K562 (cell line): ENCODE results near the gene SORCS2. TPM values are rescaled to one million over a fixed set of nuclear protein-coding genes. Genes with fewer than 3 reads are reported as not detected.

Experiments used
- ATAC-seq: fragments of 200-7000 bp; cut with Tn5 transposase; 3 replicates; pipeline ENCODE4 v1.9.1; 2020; ENCODE audit warnings: moderate library complexity
- BruUV-seq: library from RNA; stranded (reverse); fragments of 400-500 nt; replicated peaks from 2 replicates; lab custom pipeline; 2021; lab: Mats Ljungman, UMichigan
- CTCF ChIA-PET: fragments of 300-600 bp; formaldehyde crosslinking; extraction: SDS; loops from one replicate; lab custom pipeline; 2021; ENCODE audit warnings: low intra/inter-chr PET ratio; lab: Yijun Ruan, JAX
- POLR2A ChIA-PET: fragments of 300-600, 350-650 bp; sonication (Branson Sonifier 250); formaldehyde crosslinking; extraction: SDS; loops from one replicate; lab custom pipeline; 2021; ENCODE audit warnings: antibody characterized with exemption, inconsistent platforms; lab: Yijun Ruan, JAX
- DNase-seq, 4 experiments: peaks; one replicate each; pipeline versions ENCODE4 v3.0.0 to v3.0.0-alpha.2; 2011 to 2018; ENCODE audit warnings: low spot score in 3 of 4, mixed read lengths in 3 of 4; ENCODE audit errors: extremely low read depth in 1 of 4
- FAIRE-seq: peaks from 2 replicates; lab custom pipeline; 2011; peaks lifted over from hg19 to GRCh38; lab: Jason Lieb, UNC
- H2AFZ ChIP-seq: 2 replicates; pipeline ENCODE4 v1.6.0; 2011; ENCODE audit warnings: low read depth, low read length, control low read depth, inconsistent platforms
- H3K27ac ChIP-seq: fragments of 200-600 bp; 3 replicates; pipeline ENCODE4 v1.8.0; 2011; ENCODE audit warnings: low read depth, mild to moderate bottlenecking, control low read depth, inconsistent platforms, low read length, moderate library complexity, mixed read lengths; ENCODE audit errors: extremely low read depth
- H3K27me3 ChIP-seq, 2 experiments: fragments of 300-600 bp in 1 of 2; 2 replicates in 1 of 2; 3 replicates in 1 of 2; pipeline versions ENCODE4 v1.6.0 to v1.8.0; 2011; ENCODE audit warnings: inconsistent platforms in 2 of 2, low read length in 2 of 2, mild to moderate bottlenecking in 1 of 2, mixed read lengths in 1 of 2, moderate library complexity in 1 of 2; ENCODE audit not compliant: control insufficient read depth in 2 of 2, insufficient read depth in 2 of 2
- H3K36me3 ChIP-seq: fragments of 300-600 bp; 3 replicates; pipeline ENCODE4 v1.8.0; 2011; ENCODE audit warnings: mild to moderate bottlenecking, low read length, inconsistent platforms; ENCODE audit not compliant: control insufficient read depth, insufficient read depth
- H3K4me1 ChIP-seq, 2 experiments: fragments of 200-600 bp in 1 of 2; replicated peaks in 1 of 2; 2 replicates in 1 of 2; 3 replicates in 1 of 2; pipeline versions ENCODE4 v1.5.1 to v1.8.0; 2011; ENCODE audit warnings: inconsistent platforms in 2 of 2, low read length in 2 of 2, mild to moderate bottlenecking in 1 of 2, mixed read lengths in 1 of 2, moderate library complexity in 1 of 2; ENCODE audit not compliant: control insufficient read depth in 2 of 2, insufficient read depth in 2 of 2
- H3K4me2 ChIP-seq: 2 replicates; pipeline ENCODE4 v1.6.1; 2011; ENCODE audit warnings: low read length, control low read depth, inconsistent platforms, mixed read lengths; ENCODE audit not compliant: insufficient read depth
- H3K4me3 ChIP-seq: fragments of 200-600 bp; sonication (generic), shearing (Covaris generic); 2 replicates; pipeline ENCODE4 v1.5.1; 2016; ENCODE audit warnings: control low read depth, inconsistent platforms
- H3K79me2 ChIP-seq: fragments of 200-600 bp; 3 replicates; pipeline ENCODE4 v1.8.0; 2011; ENCODE audit warnings: low read length, inconsistent platforms; ENCODE audit not compliant: control insufficient read depth, insufficient read depth
- H3K9ac ChIP-seq, 2 experiments: 2 replicates each; pipeline versions ENCODE4 v1.6.0 to v1.6.1; 2011; ENCODE audit warnings: low read depth in 2 of 2, low read length in 2 of 2, control low read depth in 1 of 2, inconsistent platforms in 1 of 2, mild to moderate bottlenecking in 1 of 2, mixed read lengths in 1 of 2; ENCODE audit not compliant: insufficient read depth in 1 of 2
- H3K9me1 ChIP-seq: one replicate; pipeline ENCODE4 v1.6.0; 2011; ENCODE audit warnings: inconsistent platforms, mild to moderate bottlenecking, low read length, moderate library complexity; ENCODE audit not compliant: control insufficient read depth, insufficient read depth
- H3K9me3 ChIP-seq: replicated peaks from 2 replicates; pipeline ENCODE4 v1.5.1; 2011; ENCODE audit warnings: low read depth, low read length, inconsistent platforms; ENCODE audit not compliant: control insufficient read depth, insufficient read depth
- H4K20me1 ChIP-seq: replicated peaks from 2 replicates; pipeline ENCODE4 v1.6.1; 2011; ENCODE audit warnings: low read length, inconsistent platforms, mixed read lengths; ENCODE audit not compliant: control insufficient read depth, insufficient read depth
- GABPB1 ChIP-seq: sonication (generic); formaldehyde crosslinking; IDR thresholded peaks from 2 replicates; pipeline ENCODE4 v1.8.0; 2022; ENCODE audit warnings: mild to moderate bottlenecking, missing genetic modification reagents
- GATAD2A ChIP-seq: fragments of 450-650 bp; IDR thresholded peaks from 2 replicates; pipeline ENCODE4 v1.6.1; 2017
- GTF2A2 ChIP-seq: IDR thresholded peaks from 2 replicates; pipeline ENCODE4 v1.6.1; 2016; ENCODE audit warnings: mild to moderate bottlenecking, missing genetic modification characterization, missing compliant biosample characterization
- MBD1 ChIP-seq: fragments of 250-450 bp; sonication (Bioruptor Pico); IDR thresholded peaks from 2 replicates; pipeline ENCODE4 v1.8.0; 2022; ENCODE audit warnings: inconsistent platforms
- PML ChIP-seq: IDR thresholded peaks from 2 replicates; pipeline ENCODE4 v1.6.1; 2012; ENCODE audit warnings: low read length, inconsistent platforms
- POLR2B ChIP-seq: fragments of 450-650 bp; IDR thresholded peaks from 2 replicates; pipeline ENCODE4 v1.6.1; 2018; ENCODE audit warnings: low read depth; ENCODE audit not compliant: partially characterized antibody
- SETDB1 ChIP-seq: IDR thresholded peaks from one replicate; pipeline ENCODE4 v1.6.1; 2012; ENCODE audit warnings: low read length, control low read depth, inconsistent platforms
- TCF7L2 ChIP-seq: fragments of 150-350 bp; IDR thresholded peaks from 2 replicates; pipeline ENCODE4 v1.6.1; 2016; ENCODE audit warnings: low read depth, mild to moderate bottlenecking, low read length, moderate library complexity
- ZBTB9 ChIP-seq: fragments of 450-650 bp; formaldehyde crosslinking; IDR thresholded peaks from 2 replicates; pipeline ENCODE4 v1.4.0; 2020; ENCODE audit warnings: mild to moderate bottlenecking, moderate library complexity
- ZNF766 ChIP-seq: fragments of 200-800 bp; sonication (Bioruptor generic); conservative IDR thresholded peaks from 2 replicates; pipeline ENCODE4 v1.6.1; 2016; ENCODE audit warnings: missing genetic modification characterization, missing compliant biosample characterization
- ZSCAN32 ChIP-seq: fragments of 450-650 bp; formaldehyde crosslinking; IDR thresholded peaks from 2 replicates; pipeline ENCODE4 v1.4.0; 2020; ENCODE audit warnings: mild to moderate bottlenecking, moderate library complexity
- WGBS: fragments of 100-300 bp; shearing (Covaris generic); methylation state at CpG from one replicate; pipeline ENCODE4 v1.1.6; 2016; ENCODE audit warnings: low coverage, mixed read lengths; ENCODE audit not compliant: insufficient coverage; ENCODE audit errors: missing lambda C conversion rate; 5-methylcytosine and 5-hydroxymethylcytosine counted together
- in situ Hi-C: fragments of 300-500 bp; cut with MboI; formaldehyde crosslinking; loops from 4 replicates; pipeline ENCODE4 v1.15.0; 2018; ENCODE audit warnings: inconsistent platforms, mixed read lengths
- intact Hi-C: fragments of 100-400 bp; cut with micrococcal nuclease; formaldehyde crosslinking; loops from 2 replicates; pipeline ENCODE4 v1.14.2; 2022
- polyA plus RNA-seq, 8 experiments: library from polyadenylated mRNA; depleted of rRNA in 4 of 8; stranded (reverse) in 5 of 8; unstranded in 3 of 8; fragments of >200 nt; fragmentation: Nextera tagmentation in 2 of 8; fragmentation: Illumina TruSeq in 1 of 8; extraction: Ambion mirVana in 2 of 8; extraction: Trizol in 1 of 8; gene quantifications; 2 replicates each; pipeline versions ENCODE4 v1.2.1 to v1.2.3, GENCODE V29; 2011 to 2014; ENCODE audit warnings: inconsistent platforms in 1 of 8, missing spikeins in 1 of 8
- total RNA-seq, 7 experiments: library from RNA; depleted of rRNA in 6 of 7; stranded (reverse); fragments of >200 nt in 6 of 7; fragmentation: Illumina TruSeq in 2 of 7; extraction: Trizol in 2 of 7; gene quantifications; 2 replicates each; pipeline versions ENCODE4 v1.2.1 to v1.2.3, GENCODE V29; 2011 to 2021; ENCODE audit warnings: low replicate concordance in 1 of 7

The SORCS2 gene
- total and polyA plus RNA-seq, 9 of the 15 experiments (the other 6 are each of a cell fraction or from before 2014, with no cell fraction given): not detected

GRCh38 chr4:7530932-7531639 is 338.7 kb downstream of the SORCS2 start:
- BruUV-seq: no TSS peak
- no peak for ATAC-seq
- FAIRE-seq: no peak
- DNase-seq: no peak
- peaks cover 3% of the 10 kb centered on the region for H3K9me1 ChIP-seq
- intact Hi-C loops (no loop called here), in situ Hi-C loops (no loop called here)
- WGBS: 0% methylated on average over 12 of the region's 17 CpGs
- H4K20me1 ChIP-seq: no peaks in the 10 kb centered on the region; the same call in 1 of the 2 replicates
- no peak overlapping the region for H3K27ac ChIP-seq
- ChIA-PET CTCF (no interaction called here), POLR2A (no interaction called here)
- H3K9ac ChIP-seq: no peak overlapping the region; a peak in 1 of 4 replicates
- peaks cover 0 to 3% of the 10 kb centered on the region in 2 experiments; a peak in 1 of 5 replicates for H3K4me1 ChIP-seq
- H3K79me2 ChIP-seq: no peaks in the 10 kb centered on the region
- H3K4me3 ChIP-seq: no peak overlapping the region
- H3K36me3 ChIP-seq: no peaks in the 10 kb centered on the region
- TF ChIP-seq MBD1 (CRISPR knock-in tag) (no peak), GABPB1 (no peak), ZBTB9 (CRISPR knock-in tag) (no peak), GTF2A2 (no peak), PML (no peak), SETDB1 (no peak), TCF7L2 (no peak), POLR2B (no peak), ZSCAN32 (CRISPR knock-in tag) (no peak), ZNF766 (CRISPR knock-in tag) (no peak), GATAD2A (no peak)
- TF ChIP-seq, all 486 proteins: peak for 0
- peaks cover 0 to 49% of the 10 kb centered on the region in 2 experiments; a peak in 4 of 5 replicates for H3K27me3 ChIP-seq
- H2AFZ ChIP-seq: no peak overlapping the region
- no peaks in the 10 kb centered on the region for H3K9me3 ChIP-seq
- H3K4me2 ChIP-seq: no peak overlapping the region
